Natural killer cell treated with Interleukin-12 subunit alpha and Interleukin-12 subunit beta and Interleukin-15 and Interleukin-18, amount 100 ng/mL, for 72 hours (primary cell): ENCODE measurements around the gene NPR3. TPM values are rescaled to one million over a fixed set of nuclear protein-coding genes. Genes with fewer than 3 reads are reported as not detected.
"Not testable (repeated sequence)": the region's sequence is repeated elsewhere in the genome, so short reads cannot be mapped to it uniquely, and the experiment has no call there.

Experiments
- ATAC-seq, 2 donors: fragments of 150-1000 bp; cut with Tn5 transposase in 1 of 2; sonication (Bioruptor Pico), chemical (Tn5 transposase) in 1 of 2; 2 replicates each; pipeline ENCODE4 v1.10.0; 2021
- DNase-seq: peaks from one replicate; pipeline ENCODE4 v3.0.0; 2022; ENCODE audit warnings: low spot score
- H3K27ac Mint-ChIP-seq, 2 donors: 1 replicate in 1 of 2; 2 replicates in 1 of 2; pipeline ENCODE4 v1.8.0; 2022; ENCODE audit warnings: mixed read lengths in 2 of 2, mild to moderate bottlenecking in 1 of 2, moderate library complexity in 1 of 2
- H3K27me3 Mint-ChIP-seq, 2 donors: 1 replicate in 1 of 2; 2 replicates in 1 of 2; pipeline ENCODE4 v1.8.0; 2022; ENCODE audit warnings: mixed read lengths in 2 of 2
- H3K36me3 Mint-ChIP-seq: one replicate; pipeline ENCODE4 v1.8.0; 2022; ENCODE audit warnings: mixed read lengths
- H3K4me1 Mint-ChIP-seq, 2 donors: 1 replicate in 1 of 2; 2 replicates in 1 of 2; pipeline ENCODE4 v1.8.0; 2022; ENCODE audit warnings: low read depth in 2 of 2, mixed read lengths in 2 of 2, mild to moderate bottlenecking in 1 of 2
- H3K4me3 Mint-ChIP-seq: one replicate; pipeline ENCODE4 v1.8.0; 2022; ENCODE audit warnings: mixed read lengths
- H3K9me3 Mint-ChIP-seq: 2 replicates; pipeline ENCODE4 v1.8.0; 2022; ENCODE audit warnings: mixed read lengths
- total RNA-seq, 2 donors: library from RNA; stranded (reverse); gene quantifications; one replicate each; pipeline ENCODE4 v1.2.3, GENCODE V29; 2022

NPR3 gene
- total RNA-seq, 2 donors from 2014 or later: 0.10 TPM; not detected in 1

GRCh38 chr5:32783661-32784060, 72.5 kb downstream of the NPR3 start:
- Mint-ChIP-seq H3K27ac (no peak overlapping the region), H3K27me3 (peaks cover 10 to 13% of the 10 kb centered on the region in 2 donors), H3K36me3 (no peaks in the 10 kb centered on the region), H3K4me1 (no peaks in the 10 kb centered on the region), H3K9me3 (no peaks in the 10 kb centered on the region), H3K4me3 (no peak overlapping the region)
- no peak for ATAC-seq
- no peak for DNase-seq

GRCh38 chr5:32785611-32786254, 74.6 kb downstream of the NPR3 start:
- Mint-ChIP-seq H3K36me3 (no peaks in the 10 kb centered on the region), H3K4me3 (no peak overlapping the region), H3K27ac (no peak overlapping the region), H3K27me3 (peaks cover 13 to 15% of the 10 kb centered on the region in 2 donors), H3K9me3 (no peaks in the 10 kb centered on the region), H3K4me1 (no peaks in the 10 kb centered on the region)
- no peak for DNase-seq
- no peak for ATAC-seq

DNA sequence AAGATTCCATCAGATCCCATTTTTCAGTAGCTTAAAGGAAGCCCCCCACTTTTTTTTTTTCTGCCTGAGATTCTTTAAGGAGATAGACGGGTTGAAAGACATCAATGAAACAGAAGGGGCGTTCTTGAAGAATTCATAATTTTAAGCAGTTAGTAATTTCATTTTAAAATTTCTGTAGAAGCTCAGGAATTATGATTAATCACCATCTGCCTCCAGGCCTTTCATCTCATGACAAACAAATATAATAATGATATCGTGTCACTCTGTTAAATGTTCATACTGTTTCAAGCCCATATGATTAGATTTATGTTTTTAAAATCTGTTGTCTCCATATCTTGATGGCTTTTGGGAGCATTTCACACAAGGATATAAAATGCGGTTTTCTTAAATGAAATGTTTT, 75.2 kb downstream of the NPR3 start:
- H3K9me3 Mint-ChIP-seq: no peaks in the 10 kb centered on the region
- ATAC-seq: no peak
- DNase-seq: no peak
- no peak overlapping the region for H3K4me3 Mint-ChIP-seq
- H3K36me3 Mint-ChIP-seq: no peaks in the 10 kb centered on the region
- H3K27me3 Mint-ChIP-seq: peaks cover 13 to 15% of the 10 kb centered on the region in 2 donors
- no peak overlapping the region for H3K27ac Mint-ChIP-seq
- H3K4me1 Mint-ChIP-seq: no peaks in the 10 kb centered on the region

GRCh38 chr5:32790411-32790951, 79.4 kb downstream of the NPR3 start:
- DNase-seq: no peak
- Mint-ChIP-seq H3K27ac (no peak overlapping the region), H3K4me3 (no peak overlapping the region), H3K9me3 (no peaks in the 10 kb centered on the region), H3K36me3 (no peaks in the 10 kb centered on the region), H3K4me1 (no peaks in the 10 kb centered on the region), H3K27me3 (peaks cover 13 to 15% of the 10 kb centered on the region in 2 donors)
- ATAC-seq: no peak

GRCh38 chr5:32791536-32792243, 80.6 kb downstream of the NPR3 start:
- H3K9me3 Mint-ChIP-seq: no peaks in the 10 kb centered on the region
- ATAC-seq (no peak), DNase-seq (no peak)
- H3K4me3 Mint-ChIP-seq: no peak overlapping the region
- H3K27me3 Mint-ChIP-seq: peaks cover 13 to 22% of the 10 kb centered on the region in 2 donors
- H3K36me3 Mint-ChIP-seq: no peaks in the 10 kb centered on the region
- H3K4me1 Mint-ChIP-seq: no peaks in the 10 kb centered on the region
- no peak overlapping the region for H3K27ac Mint-ChIP-seq

GRCh38 chr5:32794086-32794485, 83.0 kb downstream of the NPR3 start:
- Mint-ChIP-seq H3K4me1 (no peaks in the 10 kb centered on the region), H3K4me3 (no peak overlapping the region), H3K36me3 (no peaks in the 10 kb centered on the region), H3K9me3 (no peaks in the 10 kb centered on the region), H3K27ac (no peak overlapping the region), H3K27me3 (peaks cover 6 to 19% of the 10 kb centered on the region in 2 donors)
- DNase-seq (no peak), ATAC-seq (no peak)

GRCh38 chr5:32802764-32803163, 91.6 kb downstream of the NPR3 start:
- H3K4me3 Mint-ChIP-seq: no peak overlapping the region
- peaks cover 4% of the 10 kb centered on the region for H3K36me3 Mint-ChIP-seq
- DNase-seq (no peak), ATAC-seq (no peak)
- peaks cover 10% of the 10 kb centered on the region for H3K9me3 Mint-ChIP-seq
- H3K27ac Mint-ChIP-seq: no peak overlapping the region
- peaks cover 3 to 5% of the 10 kb centered on the region in 2 donors for H3K27me3 Mint-ChIP-seq
- H3K4me1 Mint-ChIP-seq: no peaks in the 10 kb centered on the region

DNA sequence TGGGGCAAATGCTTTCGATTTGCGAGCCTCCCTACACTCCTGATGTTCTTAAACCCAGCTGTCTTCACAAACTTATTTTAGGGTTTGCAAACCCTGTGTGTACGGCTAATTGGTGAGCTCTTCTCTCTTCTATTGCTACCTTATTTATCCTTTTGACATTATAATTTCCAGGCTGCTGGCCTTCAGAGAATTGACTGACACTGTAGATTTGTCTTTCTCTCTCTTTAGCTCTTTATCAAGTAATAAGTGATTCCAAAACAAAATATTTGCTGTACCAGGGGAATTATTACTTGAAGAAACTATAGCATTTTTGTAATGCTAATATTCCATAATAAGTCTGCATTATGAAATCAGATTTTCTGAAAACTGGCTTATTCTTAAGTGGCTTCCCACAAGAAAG, 92.5 kb downstream of the NPR3 start:
- peaks cover 10% of the 10 kb centered on the region for H3K9me3 Mint-ChIP-seq
- H3K36me3 Mint-ChIP-seq: peaks cover 4% of the 10 kb centered on the region
- no peak overlapping the region for H3K27ac Mint-ChIP-seq
- no peak overlapping the region for H3K4me3 Mint-ChIP-seq
- no peak for ATAC-seq
- no peaks in the 10 kb centered on the region for H3K4me1 Mint-ChIP-seq
- H3K27me3 Mint-ChIP-seq: peaks cover 0 to 2% of the 10 kb centered on the region in 2 donors
- DNase-seq: no peak

- not testable (repeated sequence) for H3K9me3 Mint-ChIP-seq, H3K36me3 Mint-ChIP-seq, H3K4me3 Mint-ChIP-seq, H3K27me3 Mint-ChIP-seq, H3K27ac Mint-ChIP-seq, DNase-seq, H3K4me1 Mint-ChIP-seq, ATAC-seq
These were observed 94.3 kb downstream of the NPR3 start for GRCh38 chr5:32805462-32805861.

DNA sequence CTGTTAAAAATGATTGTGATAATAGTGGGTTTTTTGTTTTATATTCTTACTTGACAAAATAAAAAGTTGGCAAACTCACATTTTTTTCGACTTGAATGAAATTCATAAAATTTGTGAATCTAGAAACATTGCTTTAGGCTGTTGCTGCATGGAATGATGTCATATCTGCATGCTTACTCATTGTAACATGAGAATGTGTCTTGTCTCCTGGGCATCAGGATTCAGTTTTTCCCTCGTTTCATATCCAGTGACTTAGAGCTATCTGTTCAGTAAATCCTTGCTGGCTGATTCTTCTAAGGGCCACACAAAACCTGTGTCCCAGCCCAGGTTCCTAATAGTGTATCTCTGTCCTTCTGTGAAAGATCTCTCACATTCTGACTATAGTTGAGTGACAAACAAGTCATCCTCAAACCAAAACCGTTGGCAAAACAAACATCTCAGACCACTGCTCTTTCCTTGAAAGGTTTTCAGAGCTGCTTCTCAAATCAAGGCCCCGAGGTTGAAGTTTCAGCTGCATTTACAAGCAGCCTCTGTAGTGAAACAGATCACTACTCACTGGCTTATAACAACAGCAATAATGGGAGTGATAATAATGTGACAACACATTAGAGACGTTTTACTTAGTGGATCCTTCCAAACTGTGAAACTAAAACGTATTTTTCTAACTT, 95.0 kb downstream of the NPR3 start:
- no peak overlapping the region for H3K4me3 Mint-ChIP-seq
- peaks cover 6% of the 10 kb centered on the region for H3K9me3 Mint-ChIP-seq
- no peaks in the 10 kb centered on the region for H3K36me3 Mint-ChIP-seq
- H3K4me1 Mint-ChIP-seq: peaks cover 0 to 4% of the 10 kb centered on the region in 2 donors
- ATAC-seq (no peak), DNase-seq (no peak)
- H3K27me3 Mint-ChIP-seq: peaks cover 0 to 5% of the 10 kb centered on the region in 2 donors
- H3K27ac Mint-ChIP-seq: no peak overlapping the region

- ATAC-seq: no peak
- H3K9me3 Mint-ChIP-seq: no peaks in the 10 kb centered on the region
- H3K27ac Mint-ChIP-seq: no peak overlapping the region
- H3K4me1 Mint-ChIP-seq: peaks cover 0 to 4% of the 10 kb centered on the region in 2 donors
- no peak for DNase-seq
- H3K36me3 Mint-ChIP-seq: no peaks in the 10 kb centered on the region
- no peak overlapping the region for H3K4me3 Mint-ChIP-seq
- H3K27me3 Mint-ChIP-seq: peaks cover 7 to 11% of the 10 kb centered on the region in 2 donors
These were observed 97.7 kb downstream of the NPR3 start for GRCh38 chr5:32808783-32809182.

DNA sequence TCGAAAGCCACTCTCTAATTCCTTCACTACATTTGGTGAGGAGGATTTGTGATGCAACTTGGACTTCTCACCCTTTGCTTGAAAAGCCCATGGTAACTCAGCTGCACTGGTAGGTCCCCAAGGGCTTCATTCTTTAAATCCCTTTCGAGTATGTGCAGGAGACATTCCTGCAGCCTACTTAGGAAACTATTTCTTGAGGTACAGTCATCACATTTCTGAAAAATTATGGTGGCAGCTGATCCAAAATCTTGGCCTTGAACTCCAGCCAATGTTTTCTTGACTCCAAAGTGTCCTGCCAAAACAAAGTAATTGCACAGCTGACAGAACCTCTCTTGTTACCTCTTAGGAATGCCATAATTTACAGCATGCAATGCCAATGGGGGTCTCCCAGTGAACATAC, 99.7 kb downstream of the NPR3 start:
- no peak overlapping the region for H3K4me3 Mint-ChIP-seq
- no peaks in the 10 kb centered on the region for H3K9me3 Mint-ChIP-seq
- ATAC-seq (no peak), DNase-seq (no peak)
- H3K27ac Mint-ChIP-seq: no peak overlapping the region
- peaks cover 0 to 4% of the 10 kb centered on the region in 2 donors for H3K4me1 Mint-ChIP-seq
- no peaks in the 10 kb centered on the region for H3K36me3 Mint-ChIP-seq
- H3K27me3 Mint-ChIP-seq: peaks cover 7 to 21% of the 10 kb centered on the region in 2 donors

- ATAC-seq (no peak), DNase-seq (no peak)
- Mint-ChIP-seq H3K27ac (no peak overlapping the region), H3K4me3 (no peak overlapping the region), H3K4me1 (peaks cover 0 to 4% of the 10 kb centered on the region in 2 donors), H3K27me3 (peaks cover 7 to 21% of the 10 kb centered on the region in 2 donors), H3K9me3 (no peaks in the 10 kb centered on the region), H3K36me3 (no peaks in the 10 kb centered on the region)
These were observed 101.3 kb downstream of the NPR3 start for GRCh38 chr5:32812399-32812798.

GRCh38 chr5:32814141-32814540, 103.0 kb downstream of the NPR3 start:
- Mint-ChIP-seq H3K36me3 (no peaks in the 10 kb centered on the region), H3K4me1 (peaks cover 0 to 4% of the 10 kb centered on the region in 2 donors), H3K27ac (no peak overlapping the region), H3K9me3 (no peaks in the 10 kb centered on the region), H3K4me3 (no peak overlapping the region), H3K27me3 (peaks cover 7 to 23% of the 10 kb centered on the region in 2 donors)
- DNase-seq (no peak), ATAC-seq (no peak)
